ENCODE results near the gene ITGB2.

DNA sequence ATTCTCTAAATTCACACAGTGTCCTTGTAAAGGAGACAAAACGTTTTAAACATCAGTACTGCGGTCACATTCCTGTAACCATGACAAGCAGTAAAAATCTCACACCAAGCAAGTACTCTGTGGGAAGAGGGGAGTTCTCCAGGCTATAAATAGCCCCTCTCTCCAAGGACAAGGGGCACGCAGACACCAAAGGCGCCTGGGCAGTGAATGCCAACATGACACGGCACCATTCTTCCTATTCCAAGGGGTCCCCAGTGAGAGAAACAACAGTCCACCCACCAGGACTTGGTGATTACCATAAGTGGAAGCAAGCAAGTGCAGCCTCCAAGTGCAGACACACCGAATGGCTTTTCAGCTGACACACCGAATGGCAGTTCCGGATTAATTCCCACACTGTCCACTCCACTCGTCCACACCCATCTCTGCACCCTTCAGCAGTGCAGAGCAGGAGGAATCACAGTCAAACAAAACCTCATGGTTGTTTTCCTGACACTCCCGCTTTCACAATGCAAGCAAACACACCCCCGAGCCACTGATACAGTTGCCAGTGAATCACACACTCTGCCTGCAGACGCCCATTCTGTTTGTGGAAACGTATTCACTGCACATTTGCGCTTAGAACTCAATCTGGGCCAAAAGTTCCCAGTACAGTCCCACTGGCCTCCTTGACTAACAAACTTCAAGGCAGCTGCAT, 49.0 kb downstream of the ITGB2 start:
- TF ChIP-seq, protein P1, sequence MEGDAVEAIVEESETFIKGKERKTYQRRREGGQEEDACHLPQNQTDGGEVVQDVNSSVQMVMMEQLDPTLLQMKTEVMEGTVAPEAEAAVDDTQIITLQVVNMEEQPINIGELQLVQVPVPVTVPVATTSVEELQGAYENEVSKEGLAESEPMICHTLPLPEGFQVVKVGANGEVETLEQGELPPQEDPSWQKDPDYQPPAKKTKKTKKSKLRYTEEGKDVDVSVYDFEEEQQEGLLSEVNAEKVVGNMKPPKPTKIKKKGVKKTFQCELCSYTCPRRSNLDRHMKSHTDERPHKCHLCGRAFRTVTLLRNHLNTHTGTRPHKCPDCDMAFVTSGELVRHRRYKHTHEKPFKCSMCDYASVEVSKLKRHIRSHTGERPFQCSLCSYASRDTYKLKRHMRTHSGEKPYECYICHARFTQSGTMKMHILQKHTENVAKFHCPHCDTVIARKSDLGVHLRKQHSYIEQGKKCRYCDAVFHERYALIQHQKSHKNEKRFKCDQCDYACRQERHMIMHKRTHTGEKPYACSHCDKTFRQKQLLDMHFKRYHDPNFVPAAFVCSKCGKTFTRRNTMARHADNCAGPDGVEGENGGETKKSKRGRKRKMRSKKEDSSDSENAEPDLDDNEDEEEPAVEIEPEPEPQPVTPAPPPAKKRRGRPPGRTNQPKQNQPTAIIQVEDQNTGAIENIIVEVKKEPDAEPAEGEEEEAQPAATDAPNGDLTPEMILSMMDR (IDR thresholded peaks at IDR 0.05): no peak
- TF ChIP-seq POLR2A (IDR thresholded peaks at IDR 0.05; ENCODE audit: low read depth): no peak
- no peak for TF ChIP-seq EP300 (IDR thresholded peaks at IDR 0.05)
